ENCODE results near the gene GXYLT2. TPM values are rescaled to one million over a fixed set of nuclear protein-coding genes. Genes with fewer than 3 reads are reported as not detected.

GXYLT2 gene
- total and polyA plus RNA-seq, 2 experiments from 2014 or later = 2.0 to 5.8 TPM

DNA sequence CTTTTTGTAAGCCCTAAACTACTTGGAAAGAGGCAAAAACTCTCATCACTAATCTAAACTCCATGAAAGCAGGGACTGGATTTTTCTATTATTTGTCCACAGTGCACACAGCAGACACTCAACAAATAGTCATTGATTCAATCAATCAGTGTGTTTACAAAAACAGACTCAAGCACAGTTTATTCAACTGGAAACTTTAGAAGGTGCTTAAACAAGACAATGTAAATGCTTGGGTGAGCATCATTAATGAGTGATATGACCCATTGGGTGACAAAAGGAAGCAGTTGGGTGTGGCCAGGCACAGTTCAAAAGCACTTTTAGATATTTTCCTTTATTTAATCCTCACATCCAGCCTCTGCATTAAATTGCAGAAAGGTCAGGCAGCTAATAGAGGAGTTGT lies 76.8 kb downstream of the GXYLT2 start:
- no peak for ATAC-seq
- H3K4me3 Mint-ChIP-seq = no peak overlapping the region

More for the DNA sequence above, 76.8 kb downstream of the GXYLT2 start:
- H3K9me2 ChIP-seq (ENCODE audit: insufficient read depth) = no peaks in the 10 kb centered on the region
- no peak for DNase-seq (ENCODE audit: low spot score)
- H3K4me1 Mint-ChIP-seq = no peaks in the 10 kb centered on the region
- no peaks in the 10 kb centered on the region for H3K27me3 Mint-ChIP-seq (ENCODE audit: insufficient read depth, low read depth, poor library complexity)
- no peaks in the 10 kb centered on the region for H3F3A ChIP-seq (replicated peaks; ENCODE audit: low read depth)
- no peaks in the 10 kb centered on the region for H3K9me3 Mint-ChIP-seq
- no peak overlapping the region for H3K4me3 ChIP-seq
- H3K27ac ChIP-seq (ENCODE audit: low read depth) = no peak overlapping the region
- no peaks in the 10 kb centered on the region for H3K27me3 ChIP-seq (ENCODE audit: insufficient read depth)
- no peak overlapping the region for H3K4me2 ChIP-seq
- TF ChIP-seq, protein P1, sequence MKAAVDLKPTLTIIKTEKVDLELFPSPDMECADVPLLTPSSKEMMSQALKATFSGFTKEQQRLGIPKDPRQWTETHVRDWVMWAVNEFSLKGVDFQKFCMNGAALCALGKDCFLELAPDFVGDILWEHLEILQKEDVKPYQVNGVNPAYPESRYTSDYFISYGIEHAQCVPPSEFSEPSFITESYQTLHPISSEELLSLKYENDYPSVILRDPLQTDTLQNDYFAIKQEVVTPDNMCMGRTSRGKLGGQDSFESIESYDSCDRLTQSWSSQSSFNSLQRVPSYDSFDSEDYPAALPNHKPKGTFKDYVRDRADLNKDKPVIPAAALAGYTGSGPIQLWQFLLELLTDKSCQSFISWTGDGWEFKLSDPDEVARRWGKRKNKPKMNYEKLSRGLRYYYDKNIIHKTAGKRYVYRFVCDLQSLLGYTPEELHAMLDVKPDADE (IDR thresholded peaks at IDR 0.05) = no peak
- no peak for TF ChIP-seq ZNF331 (CRISPR knock-in tag; IDR thresholded peaks at IDR 0.05; ENCODE audit: low read depth)
- no peak for TF ChIP-seq ZNF114 (CRISPR knock-in tag; IDR thresholded peaks at IDR 0.05)
- TF ChIP-seq, protein P2, sequence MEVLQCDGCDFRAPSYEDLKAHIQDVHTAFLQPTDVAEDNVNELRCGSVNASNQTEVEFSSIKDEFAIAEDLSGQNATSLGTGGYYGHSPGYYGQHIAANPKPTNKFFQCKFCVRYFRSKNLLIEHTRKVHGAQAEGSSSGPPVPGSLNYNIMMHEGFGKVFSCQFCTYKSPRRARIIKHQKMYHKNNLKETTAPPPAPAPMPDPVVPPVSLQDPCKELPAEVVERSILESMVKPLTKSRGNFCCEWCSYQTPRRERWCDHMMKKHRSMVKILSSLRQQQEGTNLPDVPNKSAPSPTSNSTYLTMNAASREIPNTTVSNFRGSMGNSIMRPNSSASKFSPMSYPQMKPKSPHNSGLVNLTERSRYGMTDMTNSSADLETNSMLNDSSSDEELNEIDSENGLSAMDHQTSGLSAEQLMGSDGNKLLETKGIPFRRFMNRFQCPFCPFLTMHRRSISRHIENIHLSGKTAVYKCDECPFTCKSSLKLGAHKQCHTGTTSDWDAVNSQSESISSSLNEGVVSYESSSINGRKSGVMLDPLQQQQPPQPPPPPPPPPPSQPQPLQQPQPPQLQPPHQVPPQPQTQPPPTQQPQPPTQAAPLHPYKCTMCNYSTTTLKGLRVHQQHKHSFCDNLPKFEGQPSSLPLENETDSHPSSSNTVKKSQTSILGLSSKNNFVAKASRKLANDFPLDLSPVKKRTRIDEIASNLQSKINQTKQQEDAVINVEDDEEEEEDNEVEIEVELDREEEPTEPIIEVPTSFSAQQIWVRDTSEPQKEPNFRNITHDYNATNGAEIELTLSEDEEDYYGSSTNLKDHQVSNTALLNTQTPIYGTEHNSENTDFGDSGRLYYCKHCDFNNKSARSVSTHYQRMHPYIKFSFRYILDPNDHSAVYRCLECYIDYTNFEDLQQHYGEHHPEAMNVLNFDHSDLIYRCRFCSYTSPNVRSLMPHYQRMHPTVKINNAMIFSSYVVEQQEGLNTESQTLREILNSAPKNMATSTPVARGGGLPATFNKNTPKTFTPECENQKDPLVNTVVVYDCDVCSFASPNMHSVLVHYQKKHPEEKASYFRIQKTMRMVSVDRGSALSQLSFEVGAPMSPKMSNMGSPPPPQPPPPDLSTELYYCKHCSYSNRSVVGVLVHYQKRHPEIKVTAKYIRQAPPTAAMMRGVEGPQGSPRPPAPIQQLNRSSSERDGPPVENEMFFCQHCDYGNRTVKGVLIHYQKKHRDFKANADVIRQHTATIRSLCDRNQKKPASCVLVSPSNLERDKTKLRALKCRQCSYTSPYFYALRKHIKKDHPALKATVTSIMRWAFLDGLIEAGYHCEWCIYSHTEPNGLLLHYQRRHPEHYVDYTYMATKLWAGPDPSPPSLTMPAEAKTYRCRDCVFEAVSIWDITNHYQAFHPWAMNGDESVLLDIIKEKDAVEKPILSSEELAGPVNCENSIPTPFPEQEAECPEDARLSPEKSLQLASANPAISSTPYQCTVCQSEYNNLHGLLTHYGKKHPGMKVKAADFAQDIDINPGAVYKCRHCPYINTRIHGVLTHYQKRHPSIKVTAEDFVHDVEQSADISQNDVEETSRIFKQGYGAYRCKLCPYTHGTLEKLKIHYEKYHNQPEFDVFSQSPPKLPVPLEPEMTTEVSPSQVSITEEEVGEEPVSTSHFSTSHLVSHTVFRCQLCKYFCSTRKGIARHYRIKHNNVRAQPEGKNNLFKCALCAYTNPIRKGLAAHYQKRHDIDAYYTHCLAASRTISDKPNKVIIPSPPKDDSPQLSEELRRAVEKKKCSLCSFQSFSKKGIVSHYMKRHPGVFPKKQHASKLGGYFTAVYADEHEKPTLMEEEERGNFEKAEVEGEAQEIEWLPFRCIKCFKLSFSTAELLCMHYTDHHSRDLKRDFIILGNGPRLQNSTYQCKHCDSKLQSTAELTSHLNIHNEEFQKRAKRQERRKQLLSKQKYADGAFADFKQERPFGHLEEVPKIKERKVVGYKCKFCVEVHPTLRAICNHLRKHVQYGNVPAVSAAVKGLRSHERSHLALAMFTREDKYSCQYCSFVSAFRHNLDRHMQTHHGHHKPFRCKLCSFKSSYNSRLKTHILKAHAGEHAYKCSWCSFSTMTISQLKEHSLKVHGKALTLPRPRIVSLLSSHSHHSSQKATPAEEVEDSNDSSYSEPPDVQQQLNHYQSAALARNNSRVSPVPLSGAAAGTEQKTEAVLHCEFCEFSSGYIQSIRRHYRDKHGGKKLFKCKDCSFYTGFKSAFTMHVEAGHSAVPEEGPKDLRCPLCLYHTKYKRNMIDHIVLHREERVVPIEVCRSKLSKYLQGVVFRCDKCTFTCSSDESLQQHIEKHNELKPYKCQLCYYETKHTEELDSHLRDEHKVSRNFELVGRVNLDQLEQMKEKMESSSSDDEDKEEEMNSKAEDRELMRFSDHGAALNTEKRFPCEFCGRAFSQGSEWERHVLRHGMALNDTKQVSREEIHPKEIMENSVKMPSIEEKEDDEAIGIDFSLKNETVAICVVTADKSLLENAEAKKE (CRISPR knock-in tag; IDR thresholded peaks at IDR 0.05) = no peak
- no peak for TF ChIP-seq CREB1 (CRISPR knock-in tag; IDR thresholded peaks at IDR 0.05; ENCODE audit: low read depth)
- TF ChIP-seq EZH2 (IDR thresholded peaks at IDR 0.05; ENCODE audit: low read depth, unreplicated experiment) = no peak
- no peak for TF ChIP-seq NANOG (IDR thresholded peaks at IDR 0.05; ENCODE audit: borderline replicate concordance)
- TF ChIP-seq POLR2AphosphoS5 (IDR thresholded peaks at IDR 0.05; ENCODE audit: low read depth) = no peak
- TF ChIP-seq STAT1 (IDR thresholded peaks at IDR 0.05; ENCODE audit: unreplicated experiment) = no peak
- no peak for TF ChIP-seq JUNB (IDR thresholded peaks at IDR 0.05; ENCODE audit: unreplicated experiment)
- no peak for TF ChIP-seq EZH2phosphoT487 (IDR thresholded peaks at IDR 0.05; ENCODE audit: unreplicated experiment)
- TF ChIP-seq, protein P3, sequence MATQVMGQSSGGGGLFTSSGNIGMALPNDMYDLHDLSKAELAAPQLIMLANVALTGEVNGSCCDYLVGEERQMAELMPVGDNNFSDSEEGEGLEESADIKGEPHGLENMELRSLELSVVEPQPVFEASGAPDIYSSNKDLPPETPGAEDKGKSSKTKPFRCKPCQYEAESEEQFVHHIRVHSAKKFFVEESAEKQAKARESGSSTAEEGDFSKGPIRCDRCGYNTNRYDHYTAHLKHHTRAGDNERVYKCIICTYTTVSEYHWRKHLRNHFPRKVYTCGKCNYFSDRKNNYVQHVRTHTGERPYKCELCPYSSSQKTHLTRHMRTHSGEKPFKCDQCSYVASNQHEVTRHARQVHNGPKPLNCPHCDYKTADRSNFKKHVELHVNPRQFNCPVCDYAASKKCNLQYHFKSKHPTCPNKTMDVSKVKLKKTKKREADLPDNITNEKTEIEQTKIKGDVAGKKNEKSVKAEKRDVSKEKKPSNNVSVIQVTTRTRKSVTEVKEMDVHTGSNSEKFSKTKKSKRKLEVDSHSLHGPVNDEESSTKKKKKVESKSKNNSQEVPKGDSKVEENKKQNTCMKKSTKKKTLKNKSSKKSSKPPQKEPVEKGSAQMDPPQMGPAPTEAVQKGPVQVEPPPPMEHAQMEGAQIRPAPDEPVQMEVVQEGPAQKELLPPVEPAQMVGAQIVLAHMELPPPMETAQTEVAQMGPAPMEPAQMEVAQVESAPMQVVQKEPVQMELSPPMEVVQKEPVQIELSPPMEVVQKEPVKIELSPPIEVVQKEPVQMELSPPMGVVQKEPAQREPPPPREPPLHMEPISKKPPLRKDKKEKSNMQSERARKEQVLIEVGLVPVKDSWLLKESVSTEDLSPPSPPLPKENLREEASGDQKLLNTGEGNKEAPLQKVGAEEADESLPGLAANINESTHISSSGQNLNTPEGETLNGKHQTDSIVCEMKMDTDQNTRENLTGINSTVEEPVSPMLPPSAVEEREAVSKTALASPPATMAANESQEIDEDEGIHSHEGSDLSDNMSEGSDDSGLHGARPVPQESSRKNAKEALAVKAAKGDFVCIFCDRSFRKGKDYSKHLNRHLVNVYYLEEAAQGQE (IDR thresholded peaks at IDR 0.05; ENCODE audit: unreplicated experiment) = no peak
- TF ChIP-seq, protein P4, sequence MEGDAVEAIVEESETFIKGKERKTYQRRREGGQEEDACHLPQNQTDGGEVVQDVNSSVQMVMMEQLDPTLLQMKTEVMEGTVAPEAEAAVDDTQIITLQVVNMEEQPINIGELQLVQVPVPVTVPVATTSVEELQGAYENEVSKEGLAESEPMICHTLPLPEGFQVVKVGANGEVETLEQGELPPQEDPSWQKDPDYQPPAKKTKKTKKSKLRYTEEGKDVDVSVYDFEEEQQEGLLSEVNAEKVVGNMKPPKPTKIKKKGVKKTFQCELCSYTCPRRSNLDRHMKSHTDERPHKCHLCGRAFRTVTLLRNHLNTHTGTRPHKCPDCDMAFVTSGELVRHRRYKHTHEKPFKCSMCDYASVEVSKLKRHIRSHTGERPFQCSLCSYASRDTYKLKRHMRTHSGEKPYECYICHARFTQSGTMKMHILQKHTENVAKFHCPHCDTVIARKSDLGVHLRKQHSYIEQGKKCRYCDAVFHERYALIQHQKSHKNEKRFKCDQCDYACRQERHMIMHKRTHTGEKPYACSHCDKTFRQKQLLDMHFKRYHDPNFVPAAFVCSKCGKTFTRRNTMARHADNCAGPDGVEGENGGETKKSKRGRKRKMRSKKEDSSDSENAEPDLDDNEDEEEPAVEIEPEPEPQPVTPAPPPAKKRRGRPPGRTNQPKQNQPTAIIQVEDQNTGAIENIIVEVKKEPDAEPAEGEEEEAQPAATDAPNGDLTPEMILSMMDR (conservative IDR thresholded peaks at IDR 0.05; ENCODE audit: low read depth in 2 of 2) = no peak
- no peak overlapping the region for H3K27ac Mint-ChIP-seq
- H4K20me1 ChIP-seq (replicated peaks; ENCODE audit: insufficient read depth) = no peaks in the 10 kb centered on the region
- no peak overlapping the region for H2AFZ ChIP-seq
- H3K36me3 ChIP-seq (ENCODE audit: insufficient read depth) = no peaks in the 10 kb centered on the region
- 0 out of 3 replicates have a peak, but pooled peaks cover 2% of the 10 kb centered on the region for H3K36me3 Mint-ChIP-seq (ENCODE audit: low read depth)
- no peaks in the 10 kb centered on the region for H3K79me2 ChIP-seq (replicated peaks; ENCODE audit: insufficient read depth)
- H3K4me1 ChIP-seq (ENCODE audit: insufficient read depth) = no peaks in the 10 kb centered on the region

Measured in GM23338 (cell line).